ENCODE results near the gene DDX28.
A peak's percentile ranks its signal among the peaks of the same experiment; 100 is the strongest.

The DDX28 gene

DNA sequence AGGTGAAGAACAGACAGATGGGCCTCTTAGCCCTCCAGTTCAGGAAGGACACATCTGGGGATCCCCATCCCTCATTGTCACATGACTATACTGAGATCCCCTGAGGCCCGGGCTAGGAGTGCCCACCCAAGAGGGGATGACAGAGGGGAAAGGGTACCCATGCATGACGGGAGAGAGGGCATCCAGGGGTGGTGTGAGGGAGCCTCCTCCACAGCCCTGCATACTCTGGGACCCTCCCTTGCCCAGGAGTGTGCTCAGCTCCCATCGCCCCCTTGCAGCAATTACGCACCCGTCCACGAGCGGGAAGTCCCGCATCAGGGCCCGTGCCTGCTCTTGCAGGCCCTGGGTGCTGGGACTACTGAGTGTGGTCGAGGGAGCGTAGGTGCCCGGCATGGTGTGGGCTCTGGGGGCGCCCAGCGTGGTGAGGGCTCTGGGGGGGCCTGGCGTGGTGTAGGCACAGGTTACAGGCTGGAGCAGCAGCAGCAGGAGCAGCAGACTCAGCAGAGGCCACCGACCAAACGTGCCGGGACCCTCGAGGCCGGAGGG is 30.3 kb downstream of the DDX28 start:
- Histone ChIP-seq H3K79me2 (ENCODE audit: insufficient read depth, low read length) (no peaks in the 10 kb centered on the region), H3K36me3 (ENCODE audit: insufficient read depth, low read length) (no peaks in the 10 kb centered on the region), H3K9me3 (ENCODE audit: insufficient read depth, low read depth, low read length) (no peaks in the 10 kb centered on the region), H4K20me1 (ENCODE audit: insufficient read depth, low read length, poor library complexity, severe bottlenecking) (no peaks in the 10 kb centered on the region), H3K4me1 (ENCODE audit: insufficient read depth, low read length, poor library complexity, severe bottlenecking) (peaks cover 7% of the 10 kb centered on the region), H3F3A (ENCODE audit: low read depth) (no peaks in the 10 kb centered on the region), H3K4me3 (ENCODE audit: low read length, poor library complexity, severe bottlenecking) (no peak overlapping the region), H3K27me3 (ENCODE audit: insufficient read depth, low read length, poor library complexity, severe bottlenecking) (no peaks in the 10 kb centered on the region), H3K9me2 (replicated peaks; ENCODE audit: low read depth, low read length) (no peaks in the 10 kb centered on the region), H2AFZ (ENCODE audit: low read length) (no peak overlapping the region; the same call in 1 of the 2 replicates), H3K4me2 (ENCODE audit: low read depth, low read length, poor library complexity, severe bottlenecking) (peak overlapping the region; percentile 51), H3K9ac (ENCODE audit: low read depth, low read length, poor library complexity, severe bottlenecking) (no peak overlapping the region)
- TF ChIP-seq EZH2phosphoT487 (IDR thresholded peaks at IDR 0.05; ENCODE audit: borderline replicate concordance), result no peak
- TF ChIP-seq, protein P1, sequence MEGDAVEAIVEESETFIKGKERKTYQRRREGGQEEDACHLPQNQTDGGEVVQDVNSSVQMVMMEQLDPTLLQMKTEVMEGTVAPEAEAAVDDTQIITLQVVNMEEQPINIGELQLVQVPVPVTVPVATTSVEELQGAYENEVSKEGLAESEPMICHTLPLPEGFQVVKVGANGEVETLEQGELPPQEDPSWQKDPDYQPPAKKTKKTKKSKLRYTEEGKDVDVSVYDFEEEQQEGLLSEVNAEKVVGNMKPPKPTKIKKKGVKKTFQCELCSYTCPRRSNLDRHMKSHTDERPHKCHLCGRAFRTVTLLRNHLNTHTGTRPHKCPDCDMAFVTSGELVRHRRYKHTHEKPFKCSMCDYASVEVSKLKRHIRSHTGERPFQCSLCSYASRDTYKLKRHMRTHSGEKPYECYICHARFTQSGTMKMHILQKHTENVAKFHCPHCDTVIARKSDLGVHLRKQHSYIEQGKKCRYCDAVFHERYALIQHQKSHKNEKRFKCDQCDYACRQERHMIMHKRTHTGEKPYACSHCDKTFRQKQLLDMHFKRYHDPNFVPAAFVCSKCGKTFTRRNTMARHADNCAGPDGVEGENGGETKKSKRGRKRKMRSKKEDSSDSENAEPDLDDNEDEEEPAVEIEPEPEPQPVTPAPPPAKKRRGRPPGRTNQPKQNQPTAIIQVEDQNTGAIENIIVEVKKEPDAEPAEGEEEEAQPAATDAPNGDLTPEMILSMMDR (conservative IDR thresholded peaks at IDR 0.05; ENCODE audit: low read length), result no peak

DNA sequence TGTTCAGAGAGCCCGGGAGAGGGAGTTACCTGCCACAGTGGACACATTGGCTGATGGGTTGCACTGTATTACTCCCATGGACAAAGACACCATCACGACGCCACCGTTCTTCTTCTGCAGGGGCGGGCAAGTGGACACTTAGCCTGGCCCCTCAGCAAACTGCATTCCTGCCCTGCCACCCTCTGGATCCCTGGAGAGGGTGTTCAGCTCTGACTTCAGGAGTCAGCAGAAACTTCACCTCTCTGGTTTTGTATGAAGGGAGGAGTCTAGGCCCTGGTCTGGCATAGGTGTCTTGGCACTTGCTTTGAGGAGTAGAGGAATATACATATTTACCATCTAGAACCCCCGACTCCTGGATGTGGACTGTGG is 33.0 kb downstream of the DDX28 start:
- Histone ChIP-seq H3K79me2 (ENCODE audit: insufficient read depth, low read length) (no peaks in the 10 kb centered on the region), H3K9me3 (ENCODE audit: insufficient read depth, low read depth, low read length) (no peaks in the 10 kb centered on the region), H2AFZ (ENCODE audit: low read length) (no peak overlapping the region), H3K9me2 (replicated peaks; ENCODE audit: low read depth, low read length) (no peaks in the 10 kb centered on the region), H4K20me1 (ENCODE audit: insufficient read depth, low read length, poor library complexity, severe bottlenecking) (no peaks in the 10 kb centered on the region), H3K4me2 (ENCODE audit: low read depth, low read length, poor library complexity, severe bottlenecking) (no peak overlapping the region), H3K4me3 (ENCODE audit: low read length, poor library complexity, severe bottlenecking) (no peak overlapping the region), H3K4me1 (ENCODE audit: insufficient read depth, low read length, poor library complexity, severe bottlenecking) (peaks cover 10% of the 10 kb centered on the region), H3K36me3 (ENCODE audit: insufficient read depth, low read length) (no peaks in the 10 kb centered on the region), H3K9ac (ENCODE audit: low read depth, low read length, poor library complexity, severe bottlenecking) (no peak overlapping the region), H3F3A (ENCODE audit: low read depth) (no peaks in the 10 kb centered on the region), H3K27me3 (ENCODE audit: insufficient read depth, low read length, poor library complexity, severe bottlenecking) (no peaks in the 10 kb centered on the region)
- no peak for TF ChIP-seq EZH2phosphoT487 (IDR thresholded peaks at IDR 0.05; ENCODE audit: borderline replicate concordance)
- TF ChIP-seq, protein P1 (conservative IDR thresholded peaks at IDR 0.05; ENCODE audit: low read length), result no peak

DNA sequence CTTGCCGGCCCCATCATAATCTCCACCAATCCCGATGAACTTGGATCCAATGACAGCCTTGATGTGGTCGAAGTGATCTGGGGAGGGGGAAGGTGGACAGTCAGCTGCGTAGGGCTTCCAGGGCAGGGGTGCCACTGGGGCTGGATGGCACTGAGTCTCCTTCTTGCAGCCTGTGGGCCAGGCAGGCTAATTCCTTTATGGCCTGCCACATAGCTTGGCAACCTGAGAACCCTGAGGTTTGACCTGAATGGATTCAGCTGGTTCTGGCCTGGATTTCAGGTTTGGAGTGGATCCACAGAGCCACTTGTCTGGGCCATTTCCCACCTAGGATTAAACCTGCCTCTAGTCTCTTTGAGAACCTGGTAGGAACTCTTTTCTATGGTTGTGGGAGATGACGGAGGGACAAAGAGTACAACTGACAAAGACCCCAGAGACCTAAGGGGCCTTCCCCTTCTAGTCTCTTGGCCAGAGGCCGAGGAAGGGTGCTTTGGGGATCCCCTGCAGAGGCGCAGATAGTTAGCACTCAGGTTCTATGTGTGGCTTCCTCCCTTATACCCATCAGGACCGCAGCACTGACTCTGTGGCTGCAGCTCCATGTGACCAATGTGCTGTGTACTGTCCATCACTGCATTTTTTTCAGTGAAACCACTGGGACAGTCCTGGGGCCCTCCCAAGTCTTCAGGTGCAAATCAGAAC is 33.6 kb downstream of the DDX28 start:
- Histone ChIP-seq H3K36me3 (ENCODE audit: insufficient read depth, low read length) (no peaks in the 10 kb centered on the region), H3F3A (ENCODE audit: low read depth) (no peaks in the 10 kb centered on the region), H3K4me1 (ENCODE audit: insufficient read depth, low read length, poor library complexity, severe bottlenecking) (peaks cover 15% of the 10 kb centered on the region), H3K4me2 (ENCODE audit: low read depth, low read length, poor library complexity, severe bottlenecking) (no peak overlapping the region), H3K9me3 (ENCODE audit: insufficient read depth, low read depth, low read length) (no peaks in the 10 kb centered on the region), H4K20me1 (ENCODE audit: insufficient read depth, low read length, poor library complexity, severe bottlenecking) (no peaks in the 10 kb centered on the region), H3K79me2 (ENCODE audit: insufficient read depth, low read length) (no peaks in the 10 kb centered on the region), H3K9ac (ENCODE audit: low read depth, low read length, poor library complexity, severe bottlenecking) (no peak overlapping the region), H3K27me3 (ENCODE audit: insufficient read depth, low read length, poor library complexity, severe bottlenecking) (no peaks in the 10 kb centered on the region), H3K9me2 (replicated peaks; ENCODE audit: low read depth, low read length) (no peaks in the 10 kb centered on the region), H2AFZ (ENCODE audit: low read length) (no peak overlapping the region), H3K4me3 (ENCODE audit: low read length, poor library complexity, severe bottlenecking) (no peak overlapping the region)
- TF ChIP-seq, protein P1 (conservative IDR thresholded peaks at IDR 0.05; ENCODE audit: low read length), result no peak
- TF ChIP-seq EZH2phosphoT487 (IDR thresholded peaks at IDR 0.05; ENCODE audit: borderline replicate concordance), result no peak

All from Loucy (cell line).